Measurements from ENCODE around the gene TMEM131. TPM values are rescaled to one million over a fixed set of nuclear protein-coding genes. Genes with fewer than 3 reads are reported as not detected.

TMEM131 gene
- total RNA-seq, 4 donors from 2014 or later = 10.3 to 39.2 (median 20.0) TPM

DNA sequence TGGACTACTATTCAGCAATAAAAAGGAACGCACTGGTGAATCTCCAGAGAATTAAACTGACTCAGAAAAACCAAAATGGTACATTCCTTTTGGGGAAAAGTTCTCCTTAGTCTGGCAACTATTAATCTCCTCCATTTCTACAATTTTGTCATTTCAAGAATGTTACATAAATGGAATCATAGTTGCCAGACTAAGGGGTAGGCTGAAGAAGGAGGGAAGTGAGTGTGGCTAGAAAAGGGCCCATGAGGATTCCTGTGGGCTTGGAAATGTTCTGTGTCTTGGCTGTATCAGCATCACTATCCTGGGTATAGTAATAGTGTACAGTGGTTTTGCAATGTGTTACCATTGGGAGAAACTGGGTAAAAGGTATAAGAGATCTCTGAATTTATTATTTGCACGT is 209.9 kb downstream of the TMEM131 start:
- Histone ChIP-seq H3K27ac (no peak overlapping the region), H3K4me1 (peaks cover 0 to 6% of the 10 kb centered on the region in 2 donors), H3K36me3 (peaks cover 0 to 30% of the 10 kb centered on the region in 2 donors), H3K27me3 (no peaks in the 10 kb centered on the region), H3K9me3 (no peaks in the 10 kb centered on the region), H3K4me3 (no peak overlapping the region)
- TF ChIP-seq, protein P1, sequence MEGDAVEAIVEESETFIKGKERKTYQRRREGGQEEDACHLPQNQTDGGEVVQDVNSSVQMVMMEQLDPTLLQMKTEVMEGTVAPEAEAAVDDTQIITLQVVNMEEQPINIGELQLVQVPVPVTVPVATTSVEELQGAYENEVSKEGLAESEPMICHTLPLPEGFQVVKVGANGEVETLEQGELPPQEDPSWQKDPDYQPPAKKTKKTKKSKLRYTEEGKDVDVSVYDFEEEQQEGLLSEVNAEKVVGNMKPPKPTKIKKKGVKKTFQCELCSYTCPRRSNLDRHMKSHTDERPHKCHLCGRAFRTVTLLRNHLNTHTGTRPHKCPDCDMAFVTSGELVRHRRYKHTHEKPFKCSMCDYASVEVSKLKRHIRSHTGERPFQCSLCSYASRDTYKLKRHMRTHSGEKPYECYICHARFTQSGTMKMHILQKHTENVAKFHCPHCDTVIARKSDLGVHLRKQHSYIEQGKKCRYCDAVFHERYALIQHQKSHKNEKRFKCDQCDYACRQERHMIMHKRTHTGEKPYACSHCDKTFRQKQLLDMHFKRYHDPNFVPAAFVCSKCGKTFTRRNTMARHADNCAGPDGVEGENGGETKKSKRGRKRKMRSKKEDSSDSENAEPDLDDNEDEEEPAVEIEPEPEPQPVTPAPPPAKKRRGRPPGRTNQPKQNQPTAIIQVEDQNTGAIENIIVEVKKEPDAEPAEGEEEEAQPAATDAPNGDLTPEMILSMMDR (IDR thresholded peaks at IDR 0.05 in 4 of 5, conservative IDR thresholded peaks at IDR 0.05 in 1 of 5) = no peak
- no peak for TF ChIP-seq POLR2A (IDR thresholded peaks at IDR 0.05)
- no peak for ATAC-seq
- in situ Hi-C loops (cut with MboI; ENCODE audit: low sequenced_read_pairs in 4 of 4) (no loop called here), intact Hi-C loops (cut with DNase I; ENCODE audit: low total_unique reads) (no loop called here)
- DNase-seq = no peak

DNA sequence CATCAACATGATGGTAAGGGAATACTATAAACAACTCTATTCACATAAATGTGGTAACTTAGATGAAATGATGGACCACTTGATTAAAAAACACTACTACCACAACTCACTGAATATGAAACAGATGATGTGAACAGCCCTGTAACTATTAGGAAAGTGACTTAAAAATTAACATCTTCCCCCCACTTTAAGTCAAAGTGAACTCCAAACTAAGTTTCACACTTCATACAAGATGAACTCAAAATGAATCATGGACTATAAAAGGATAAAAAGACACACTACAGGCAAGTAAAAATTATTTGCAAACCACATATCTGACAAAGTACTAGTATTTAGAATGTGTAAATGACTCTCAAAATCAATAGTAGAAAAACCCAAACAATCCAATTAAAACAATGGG is 210.8 kb downstream of the TMEM131 start:
- Histone ChIP-seq H3K27ac (no peak overlapping the region), H3K4me3 (no peak overlapping the region), H3K4me1 (peaks cover 0 to 6% of the 10 kb centered on the region in 2 donors), H3K36me3 (peaks cover 0 to 23% of the 10 kb centered on the region in 2 donors), H3K27me3 (no peaks in the 10 kb centered on the region), H3K9me3 (no peaks in the 10 kb centered on the region)
- ATAC-seq = no peak
- in situ Hi-C loops (cut with MboI; ENCODE audit: low sequenced_read_pairs in 4 of 4) = no loop called here
- TF ChIP-seq POLR2A (IDR thresholded peaks at IDR 0.05) = no peak
- TF ChIP-seq, protein P1 (IDR thresholded peaks at IDR 0.05 in 4 of 5, conservative IDR thresholded peaks at IDR 0.05 in 1 of 5) = no peak
- DNase-seq = no peak
- intact Hi-C loops (cut with DNase I; ENCODE audit: low total_unique reads) = no loop called here

DNA sequence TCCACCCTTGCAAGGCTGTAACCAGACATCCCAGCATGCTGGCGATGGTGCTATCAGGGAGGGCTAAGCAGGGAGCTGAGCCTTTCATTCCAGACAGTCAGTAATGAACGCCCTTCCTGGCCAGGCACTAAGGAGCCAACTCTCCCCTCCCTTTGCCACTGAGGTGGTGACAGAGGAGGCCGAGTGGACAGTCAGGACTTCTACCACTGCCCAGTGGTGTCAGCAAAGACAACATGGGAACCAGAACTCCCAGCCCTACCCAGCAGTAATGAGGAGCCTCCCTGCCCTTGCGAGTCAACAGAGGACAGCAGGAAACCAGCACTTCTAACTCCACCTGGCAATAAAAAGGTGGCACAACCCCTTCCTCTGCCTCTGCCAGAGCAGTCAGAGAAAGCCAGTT is 213.8 kb downstream of the TMEM131 start:
- no peaks in the 10 kb centered on the region for H3K27me3 ChIP-seq
- intact Hi-C loops (cut with DNase I; ENCODE audit: low total_unique reads) = no loop called here
- H3K9me3 ChIP-seq = no peaks in the 10 kb centered on the region
- H3K27ac ChIP-seq = no peak overlapping the region
- ATAC-seq = no peak
- TF ChIP-seq, protein P1 (IDR thresholded peaks at IDR 0.05 in 4 of 5, conservative IDR thresholded peaks at IDR 0.05 in 1 of 5) = no peak
- TF ChIP-seq POLR2A (IDR thresholded peaks at IDR 0.05) = no peak
- in situ Hi-C loops (cut with MboI; ENCODE audit: low sequenced_read_pairs in 4 of 4) = no loop called here
- H3K4me3 ChIP-seq = no peak overlapping the region
- peaks cover 0 to 12% of the 10 kb centered on the region in 2 donors for H3K36me3 ChIP-seq
- peaks cover 0 to 6% of the 10 kb centered on the region in 2 donors for H3K4me1 ChIP-seq
- DNase-seq = no peak

DNA sequence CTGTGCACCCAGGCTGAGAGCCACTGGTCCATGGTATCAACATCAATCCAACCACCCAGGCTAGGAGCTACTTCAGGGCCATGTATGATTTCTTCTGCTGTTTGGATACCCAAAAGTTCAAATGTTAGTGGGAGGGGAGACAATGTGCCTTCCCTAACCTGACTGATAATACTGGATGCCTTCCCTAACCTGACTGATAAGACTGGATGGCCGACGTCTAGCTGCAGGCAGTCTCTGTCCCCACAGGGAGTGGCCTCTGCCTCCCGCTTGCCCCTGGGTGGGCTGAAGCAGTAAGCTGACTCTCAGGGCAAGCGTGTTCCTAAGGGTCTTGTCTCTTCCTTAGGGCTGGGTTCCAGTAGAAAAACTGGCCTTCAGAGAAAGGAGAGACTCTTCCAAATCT is 216.6 kb downstream of the TMEM131 start:
- Histone ChIP-seq H3K4me1 (peaks cover 0 to 6% of the 10 kb centered on the region in 2 donors), H3K9me3 (no peaks in the 10 kb centered on the region), H3K4me3 (no peak overlapping the region), H3K36me3 (peaks cover 0 to 17% of the 10 kb centered on the region in 2 donors), H3K27ac (no peak overlapping the region), H3K27me3 (no peaks in the 10 kb centered on the region)
- DNase-seq (no peak), ATAC-seq (no peak)
- TF ChIP-seq POLR2A (IDR thresholded peaks at IDR 0.05) = no peak
- TF ChIP-seq, protein P1 (IDR thresholded peaks at IDR 0.05 in 4 of 5, conservative IDR thresholded peaks at IDR 0.05 in 1 of 5) = no peak
- in situ Hi-C loops (cut with MboI; ENCODE audit: low sequenced_read_pairs in 4 of 4) (no loop called here), intact Hi-C loops (cut with DNase I; ENCODE audit: low total_unique reads) (no loop called here)

DNA sequence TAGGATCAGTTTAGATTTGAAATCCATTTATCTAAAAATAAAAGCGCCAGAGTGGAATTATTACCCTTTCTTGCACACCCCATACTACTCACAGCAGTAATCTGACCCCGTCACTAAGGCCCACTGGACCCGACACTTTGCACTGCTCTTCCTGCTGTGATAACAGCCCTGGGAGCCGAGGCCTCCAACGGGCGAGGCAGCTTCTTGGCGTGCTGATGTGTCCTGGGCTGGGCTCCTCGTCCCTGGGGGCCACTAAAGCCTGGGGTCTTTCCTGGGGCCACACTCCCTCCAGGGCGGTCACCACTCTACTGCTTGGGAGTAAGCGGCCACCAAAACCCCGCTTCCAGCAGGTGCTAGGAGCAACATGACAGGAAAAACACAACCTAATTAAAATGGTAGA is 220.7 kb downstream of the TMEM131 start:
- no peaks in the 10 kb centered on the region for H3K4me1 ChIP-seq
- H3K4me3 ChIP-seq = no peak overlapping the region
- H3K36me3 ChIP-seq = peaks cover 0 to 30% of the 10 kb centered on the region in 2 donors
- no peaks in the 10 kb centered on the region for H3K9me3 ChIP-seq
- ATAC-seq (no peak), DNase-seq (no peak)
- intact Hi-C loops (cut with DNase I; ENCODE audit: low total_unique reads) (no loop called here), in situ Hi-C loops (cut with MboI; ENCODE audit: low sequenced_read_pairs in 4 of 4) (no loop called here)
- no peak for TF ChIP-seq POLR2A (IDR thresholded peaks at IDR 0.05)
- TF ChIP-seq, protein P1 (IDR thresholded peaks at IDR 0.05 in 4 of 5, conservative IDR thresholded peaks at IDR 0.05 in 1 of 5) = no peak
- no peak overlapping the region for H3K27ac ChIP-seq
- H3K27me3 ChIP-seq = no peaks in the 10 kb centered on the region
